Testis (tissue), 3 donors: ENCODE data around the gene SLC22A4. TPM values are rescaled to one million over a fixed set of nuclear protein-coding genes. Genes with fewer than 3 reads are reported as not detected.

Source experiments
- DNase-seq: peaks from one replicate; pipeline ENCODE4 v3.0.0-alpha.2; 2019
- H3K27ac ChIP-seq, 2 donors: fragments of 200-600 bp; sonication (generic); one replicate each; pipeline ENCODE4 v1.5.1; 2019
- H3K27me3 ChIP-seq: fragments of 200-600 bp; sonication (generic); one replicate; pipeline ENCODE4 v1.5.1; 2019
- H3K36me3 ChIP-seq: fragments of 200-600 bp; sonication (generic); one replicate; pipeline ENCODE4 v1.5.1; 2017; ENCODE audit warnings: low read depth; ENCODE audit errors: missing control alignments
- H3K4me1 ChIP-seq: fragments of 200-600 bp; sonication (generic); one replicate; pipeline ENCODE4 v1.5.1; 2019
- H3K4me3 ChIP-seq, 2 donors: fragments of 200-600 bp; sonication (generic); one replicate each; pipeline ENCODE4 v1.5.1; 2017 to 2019
- H3K9me3 ChIP-seq: fragments of 200-600 bp; sonication (generic); one replicate; pipeline ENCODE4 v1.5.1; 2017
- POLR2A ChIP-seq: fragments of 450-650 bp; IDR thresholded peaks from one replicate; pipeline ENCODE4 v1.6.1; 2017; ENCODE audit warnings: antibody characterized with exemption, mild to moderate bottlenecking, moderate library complexity
- WGBS, 2 donors: methylation state at CpG; one replicate each; pipeline ENCODE4 v1.1.5; 2018; 5-methylcytosine and 5-hydroxymethylcytosine counted together
- intact Hi-C: fragments of 100-400 bp; cut with DNase I; formaldehyde crosslinking; loops from one replicate; pipeline ENCODE4 v1.15.1; 2023; ENCODE audit warnings: low total_unique reads
- polyA plus RNA-seq: library from polyadenylated mRNA; stranded (reverse); fragments of 350-450 nt; fragmentation: Illumina TruSeq; extraction: RNeasy Lipid Tissue Mini Kit (QIAGEN cat#74804); gene quantifications from one replicate; pipeline ENCODE4 v1.2.3, GENCODE V29; 2014; ENCODE audit warnings: low read depth, low replicate concordance; ENCODE audit not compliant: insufficient read depth
- total RNA-seq, 2 donors: library from RNA; depleted of rRNA; stranded (reverse); fragments of >200 nt; gene quantifications; one replicate each; pipeline ENCODE4 v1.2.3, GENCODE V29; 2016
- TF ChIP-seq, protein P1 (sequence below), 3 experiments: fragments of 450-650 bp in 2 of 3; fragments of 200-600 bp in 1 of 3; sonication (generic) in 1 of 3; IDR thresholded peaks; one replicate each; pipeline ENCODE4 v1.5.1; 2016 to 2019; ENCODE audit warnings: antibody characterized with exemption in 3 of 3, mild to moderate bottlenecking in 2 of 3, moderate library complexity in 1 of 3

SLC22A4 gene
- total and polyA plus RNA-seq, 3 donors from 2014 or later = 1.1 to 2.3 (median 1.5) TPM

GRCh38 chr5:132256086-132256782 is 38.0 kb upstream of the SLC22A4 start:
- Histone ChIP-seq H3K27ac (no peak overlapping the region), H3K4me3 (no peak overlapping the region), H3K4me1 (peaks cover 31% of the 10 kb centered on the region), H3K36me3 (no peaks in the 10 kb centered on the region), H3K9me3 (no peaks in the 10 kb centered on the region), H3K27me3 (no peaks in the 10 kb centered on the region)
- DNase-seq = no peak
- TF ChIP-seq POLR2A = no peak
- TF ChIP-seq, protein P1, sequence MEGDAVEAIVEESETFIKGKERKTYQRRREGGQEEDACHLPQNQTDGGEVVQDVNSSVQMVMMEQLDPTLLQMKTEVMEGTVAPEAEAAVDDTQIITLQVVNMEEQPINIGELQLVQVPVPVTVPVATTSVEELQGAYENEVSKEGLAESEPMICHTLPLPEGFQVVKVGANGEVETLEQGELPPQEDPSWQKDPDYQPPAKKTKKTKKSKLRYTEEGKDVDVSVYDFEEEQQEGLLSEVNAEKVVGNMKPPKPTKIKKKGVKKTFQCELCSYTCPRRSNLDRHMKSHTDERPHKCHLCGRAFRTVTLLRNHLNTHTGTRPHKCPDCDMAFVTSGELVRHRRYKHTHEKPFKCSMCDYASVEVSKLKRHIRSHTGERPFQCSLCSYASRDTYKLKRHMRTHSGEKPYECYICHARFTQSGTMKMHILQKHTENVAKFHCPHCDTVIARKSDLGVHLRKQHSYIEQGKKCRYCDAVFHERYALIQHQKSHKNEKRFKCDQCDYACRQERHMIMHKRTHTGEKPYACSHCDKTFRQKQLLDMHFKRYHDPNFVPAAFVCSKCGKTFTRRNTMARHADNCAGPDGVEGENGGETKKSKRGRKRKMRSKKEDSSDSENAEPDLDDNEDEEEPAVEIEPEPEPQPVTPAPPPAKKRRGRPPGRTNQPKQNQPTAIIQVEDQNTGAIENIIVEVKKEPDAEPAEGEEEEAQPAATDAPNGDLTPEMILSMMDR (IDR thresholded peaks at IDR 0.05) = no peak
- 79 to 83% methylated on average over 4 of the region's 4 CpGs for WGBS, 2 donors
- intact Hi-C loops = no loop called here

GRCh38 chr5:132256783-132257130 is 37.4 kb upstream of the SLC22A4 start:
- Histone ChIP-seq H3K27me3 (no peaks in the 10 kb centered on the region), H3K4me3 (peak overlapping the region; percentile 22 to 57), H3K27ac (no peak overlapping the region), H3K36me3 (no peaks in the 10 kb centered on the region), H3K9me3 (no peaks in the 10 kb centered on the region), H3K4me1 (peaks cover 31% of the 10 kb centered on the region)
- DNase-seq = no peak
- TF ChIP-seq, protein P1 (IDR thresholded peaks at IDR 0.05) = no peak
- TF ChIP-seq POLR2A = no peak
- 49 to 83% methylated on average over 6 of the region's 6 CpGs for WGBS, 2 donors
- intact Hi-C loops = no loop called here

- no peaks in the 10 kb centered on the region for H3K9me3 ChIP-seq
- no peaks in the 10 kb centered on the region for H3K27me3 ChIP-seq
- WGBS, 2 donors = 18 to 26% methylated on average over 22 to 42 of the region's 88 CpGs
- TF ChIP-seq POLR2A = no peak
- TF ChIP-seq, protein P1 (IDR thresholded peaks at IDR 0.05) = no peak
- intact Hi-C loops = no loop called here
- H3K4me1 ChIP-seq = peaks cover 31% of the 10 kb centered on the region
- DNase-seq = peak; percentile 37
- H3K36me3 ChIP-seq = no peaks in the 10 kb centered on the region
- peak within 1 kb of the TSS; percentile 22 to 57 for H3K4me3 ChIP-seq
- H3K27ac ChIP-seq = peak within 1 kb of the TSS; percentile 1 to 77
Observed at GRCh38 chr5:132257131-132258101, 36.8 kb upstream of the SLC22A4 start, which contains the start of gene PDLIM4. PDLIM4 (plus strand) TSS chr5:132257696; CDS start chr5:132257735, 39 bp downstream.

GRCh38 chr5:132258102-132259068 is 35.8 kb upstream of the SLC22A4 start:
- TF ChIP-seq, protein P1 (IDR thresholded peaks at IDR 0.05) = no peak
- TF ChIP-seq POLR2A = no peak
- intact Hi-C loops = no loop called here
- Histone ChIP-seq H3K27ac (peak overlapping the region; percentile 1 to 77), H3K4me3 (peak overlapping the region; percentile 22 to 57), H3K9me3 (no peaks in the 10 kb centered on the region), H3K27me3 (no peaks in the 10 kb centered on the region), H3K4me1 (peaks cover 31% of the 10 kb centered on the region), H3K36me3 (no peaks in the 10 kb centered on the region)
- DNase-seq = no peak
- 46 to 62% methylated on average over 6 to 19 of the region's 19 CpGs for WGBS, 2 donors
